HG02884 (cell line): ENCODE results near the gene FAF1.

Experiments used
- ATAC-seq: cut with Tn5 transposase; IDR thresholded peaks from one replicate; pipeline ENCODE4 v1.9.1; 2021; ENCODE audit warnings: mild to moderate bottlenecking, moderate library complexity; ENCODE audit not compliant: unreplicated experiment

The FAF1 gene

GRCh38 chr1:50978852-50979781 is 19.1 kb upstream of the FAF1 start:
- ATAC-seq, result no peak

- ATAC-seq, result peak; percentile 33
These were observed 18.2 kb upstream of the FAF1 start for GRCh38 chr1:50978144-50978851.

- ATAC-seq, result peak; percentile 26
These were observed 17.6 kb upstream of the FAF1 start for GRCh38 chr1:50977575-50978143.

- peak; percentile 54 for ATAC-seq
These were observed 17.0 kb upstream of the FAF1 start for GRCh38 chr1:50976890-50977574.

GRCh38 chr1:50976111-50976889 is 16.2 kb upstream of the FAF1 start:
- no peak for ATAC-seq

GRCh38 chr1:50975436-50975835 is 15.4 kb upstream of the FAF1 start:
- no peak for ATAC-seq

GRCh38 chr1:50974618-50974935 is 14.5 kb upstream of the FAF1 start:
- no peak for ATAC-seq

GRCh38 chr1:50973875-50974617 is 14.0 kb upstream of the FAF1 start:
- ATAC-seq, result no peak

- no peak for ATAC-seq
These were observed 13.2 kb upstream of the FAF1 start for GRCh38 chr1:50973255-50973654.

GRCh38 chr1:50972766-50973165 is 12.7 kb upstream of the FAF1 start:
- no peak for ATAC-seq

GRCh38 chr1:50971748-50972305 is 11.8 kb upstream of the FAF1 start:
- no peak for ATAC-seq

- no peak for ATAC-seq
These were observed 11.0 kb upstream of the FAF1 start for GRCh38 chr1:50970931-50971582.

GRCh38 chr1:50970509-50970887 is 10.4 kb upstream of the FAF1 start:
- no peak for ATAC-seq

GRCh38 chr1:50969611-50970508 is 9.8 kb upstream of the FAF1 start, which contains the start of gene CDKN2C:
TSS of gene CDKN2C (plus strand) at chr1:50970245. CDS start at chr1:50970369, 124 bp downstream.
- ATAC-seq, result peak; percentile 36

GRCh38 chr1:50968821-50969610 is 8.9 kb upstream of the FAF1 start:
- peak; percentile 17 for ATAC-seq

GRCh38 chr1:50968158-50968820 is 8.2 kb upstream of the FAF1 start:
- peak; percentile 49 for ATAC-seq
